Measurements from ENCODE around the gene C10orf105. TPM values are rescaled to one million over a fixed set of nuclear protein-coding genes. Genes with fewer than 3 reads are reported as not detected.

The C10orf105 gene
- total RNA-seq, 2 donors from 2014 or later: 0.14 TPM; not detected in 1

- Histone ChIP-seq H3K36me3 (no peaks in the 10 kb centered on the region), H3K9me3 (no peaks in the 10 kb centered on the region), H3K4me3 (no peak overlapping the region), H3K4me1 (ENCODE audit: control insufficient read depth in 1 of 2, low read depth in 2 of 2) (no peaks in the 10 kb centered on the region), H3K27me3 (replicated peaks; ENCODE audit: insufficient read depth) (no peaks in the 10 kb centered on the region), H3K27ac (no peak overlapping the region)
- no peak for ATAC-seq (ENCODE audit: insufficient number of reproducible peaks, low FRiP score, low read depth)
- no peak for DNase-seq (ENCODE audit: low spot score)
- no peak for TF ChIP-seq CTCF (IDR thresholded peaks at IDR 0.05)
Observed at GRCh38 chr10:71666639-71667386, 52.8 kb downstream of the C10orf105 start.

- Histone ChIP-seq H3K9me3 (no peaks in the 10 kb centered on the region), H3K27me3 (replicated peaks; ENCODE audit: insufficient read depth) (no peaks in the 10 kb centered on the region), H3K36me3 (no peaks in the 10 kb centered on the region), H3K27ac (no peak overlapping the region), H3K4me1 (ENCODE audit: control insufficient read depth in 1 of 2, low read depth in 2 of 2) (no peaks in the 10 kb centered on the region), H3K4me3 (no peak overlapping the region)
- DNase-seq (ENCODE audit: low spot score): no peak
- ATAC-seq (ENCODE audit: insufficient number of reproducible peaks, low FRiP score, low read depth): no peak
- no peak for TF ChIP-seq CTCF (IDR thresholded peaks at IDR 0.05)
Observed at GRCh38 chr10:71665456-71665855, 54.1 kb downstream of the C10orf105 start.

GRCh38 chr10:71664585-71664984, 55.0 kb downstream of the C10orf105 start:
- Histone ChIP-seq H3K9me3 (no peaks in the 10 kb centered on the region), H3K4me3 (no peak overlapping the region), H3K27me3 (replicated peaks; ENCODE audit: insufficient read depth) (no peaks in the 10 kb centered on the region), H3K27ac (no peak overlapping the region), H3K4me1 (ENCODE audit: control insufficient read depth in 1 of 2, low read depth in 2 of 2) (no peaks in the 10 kb centered on the region), H3K36me3 (no peaks in the 10 kb centered on the region)
- no peak for TF ChIP-seq CTCF (IDR thresholded peaks at IDR 0.05)
- DNase-seq (ENCODE audit: low spot score) (no peak), ATAC-seq (ENCODE audit: insufficient number of reproducible peaks, low FRiP score, low read depth) (no peak)

- Histone ChIP-seq H3K9me3 (no peaks in the 10 kb centered on the region), H3K4me3 (no peak overlapping the region), H3K27ac (no peak overlapping the region), H3K27me3 (replicated peaks; ENCODE audit: insufficient read depth) (no peaks in the 10 kb centered on the region), H3K4me1 (ENCODE audit: control insufficient read depth in 1 of 2, low read depth in 2 of 2) (no peaks in the 10 kb centered on the region), H3K36me3 (no peaks in the 10 kb centered on the region)
- ATAC-seq (ENCODE audit: insufficient number of reproducible peaks, low FRiP score, low read depth): no peak
- no peak for DNase-seq (ENCODE audit: low spot score)
- no peak for TF ChIP-seq CTCF (IDR thresholded peaks at IDR 0.05)
Observed at GRCh38 chr10:71663311-71663710, 56.3 kb downstream of the C10orf105 start.

GRCh38 chr10:71661779-71662336, 57.7 kb downstream of the C10orf105 start:
- H3K4me1 ChIP-seq (ENCODE audit: control insufficient read depth in 1 of 2, low read depth in 2 of 2): no peaks in the 10 kb centered on the region
- H3K36me3 ChIP-seq: no peaks in the 10 kb centered on the region
- no peaks in the 10 kb centered on the region for H3K9me3 ChIP-seq
- H3K27me3 ChIP-seq (replicated peaks; ENCODE audit: insufficient read depth): no peaks in the 10 kb centered on the region
- DNase-seq (ENCODE audit: low spot score) (no peak), ATAC-seq (ENCODE audit: insufficient number of reproducible peaks, low FRiP score, low read depth) (no peak)
- no peak overlapping the region for H3K4me3 ChIP-seq
- no peak for TF ChIP-seq CTCF (IDR thresholded peaks at IDR 0.05)
- H3K27ac ChIP-seq: no peak overlapping the region

Other genes starting within 250 kb of the C10orf105 start
- 100 to 1,000 TPM in 1 of 2 donors, 10 to 100 TPM in 1; 60.7 to 119 TPM for gene VSIR, start 53.7 kb upstream of the C10orf105 start, total RNA-seq
- 1,000 to 10,000 TPM; 1,091 to 1,135 TPM for gene PSAP, start 131.5 kb upstream of the C10orf105 start, total RNA-seq
- gene CHST3, start 244.6 kb upstream of the C10orf105 start, total RNA-seq: 10 to 100 TPM; 54.4 to 80.6 TPM